Activated T-helper 9 cell treated with anti-CD3 and anti-CD28 coated beads, Interleukin-2, amount 50 U/mL, for 16 hours (primary cell): ENCODE data around the gene DDC.
"Not testable (repeated sequence)": the region's sequence is repeated elsewhere in the genome, so short reads cannot be mapped to it uniquely, and the experiment has no call there.

Experiments
- DNase-seq: peaks from one replicate; pipeline ENCODE4 v3.0.0-alpha.2; 2020; ENCODE audit warnings: low read depth

The DDC gene

GRCh38 chr7:50554431-50555322 is 10.5 kb downstream of the DDC start:
- DNase-seq, result no peak

DNA sequence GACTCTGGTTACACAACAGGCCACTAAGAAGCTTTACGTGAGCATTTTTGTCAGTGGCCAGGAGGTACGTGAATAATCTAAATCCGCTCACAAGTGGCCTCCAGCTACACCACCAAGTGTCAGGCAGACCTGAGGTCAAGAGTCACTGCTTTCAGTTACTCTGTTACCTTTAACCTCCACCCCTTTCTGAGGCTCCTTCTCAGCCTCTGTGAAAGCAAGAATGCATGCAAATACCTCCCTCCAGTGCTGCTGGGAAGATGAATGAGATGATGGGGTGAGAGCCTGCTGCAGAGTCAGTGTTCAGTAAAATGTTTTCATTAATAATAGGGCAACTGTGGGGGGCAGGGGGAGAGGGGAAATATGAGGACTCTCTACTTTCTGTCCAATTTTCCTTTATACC is 11.2 kb downstream of the DDC start:
- no peak for DNase-seq

- no peak for DNase-seq
These were observed 12.3 kb downstream of the DDC start for GRCh38 chr7:50552921-50553320.

DNA sequence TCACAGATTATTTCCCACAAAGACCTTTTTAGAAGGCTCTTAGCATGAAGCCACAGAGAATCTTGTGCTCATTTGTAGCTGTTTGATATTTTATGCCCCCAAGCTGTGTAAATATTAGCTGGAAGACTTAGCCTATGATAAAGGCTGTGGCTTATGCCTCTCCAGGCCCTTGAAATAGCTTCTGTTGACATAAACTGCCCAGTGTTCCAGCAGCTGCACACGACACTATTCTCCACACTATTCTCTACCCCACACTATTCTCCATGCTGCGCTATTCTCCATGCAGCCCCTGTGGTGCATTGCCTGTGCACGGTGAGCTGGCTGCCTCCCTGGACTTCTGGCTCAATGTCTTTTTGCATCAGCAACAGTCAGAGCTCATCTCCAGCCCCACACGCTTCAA is 13.1 kb downstream of the DDC start:
- no peak for DNase-seq

DNA sequence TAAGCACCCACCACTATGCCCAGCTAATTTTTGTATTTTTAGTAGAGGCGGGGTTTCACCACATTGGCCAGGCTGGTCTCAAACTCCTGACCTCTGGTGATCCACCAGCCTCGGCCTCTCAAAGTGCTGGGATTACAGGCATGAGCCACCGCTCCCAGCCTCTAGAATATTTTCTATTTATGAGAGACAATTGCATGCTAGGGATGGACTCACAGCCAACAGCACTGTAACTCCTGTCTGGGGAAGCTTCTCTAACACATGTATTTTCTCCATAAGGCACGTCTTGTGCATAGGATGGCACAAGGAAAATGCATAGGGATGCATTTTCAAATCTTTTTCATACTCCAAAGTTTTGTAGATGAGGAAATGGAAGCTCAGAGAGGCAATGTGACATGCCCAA is 19.6 kb downstream of the DDC start:
- not testable (repeated sequence) for DNase-seq

GRCh38 chr7:50544992-50545391 is 20.2 kb downstream of the DDC start:
- no peak for DNase-seq

DNA sequence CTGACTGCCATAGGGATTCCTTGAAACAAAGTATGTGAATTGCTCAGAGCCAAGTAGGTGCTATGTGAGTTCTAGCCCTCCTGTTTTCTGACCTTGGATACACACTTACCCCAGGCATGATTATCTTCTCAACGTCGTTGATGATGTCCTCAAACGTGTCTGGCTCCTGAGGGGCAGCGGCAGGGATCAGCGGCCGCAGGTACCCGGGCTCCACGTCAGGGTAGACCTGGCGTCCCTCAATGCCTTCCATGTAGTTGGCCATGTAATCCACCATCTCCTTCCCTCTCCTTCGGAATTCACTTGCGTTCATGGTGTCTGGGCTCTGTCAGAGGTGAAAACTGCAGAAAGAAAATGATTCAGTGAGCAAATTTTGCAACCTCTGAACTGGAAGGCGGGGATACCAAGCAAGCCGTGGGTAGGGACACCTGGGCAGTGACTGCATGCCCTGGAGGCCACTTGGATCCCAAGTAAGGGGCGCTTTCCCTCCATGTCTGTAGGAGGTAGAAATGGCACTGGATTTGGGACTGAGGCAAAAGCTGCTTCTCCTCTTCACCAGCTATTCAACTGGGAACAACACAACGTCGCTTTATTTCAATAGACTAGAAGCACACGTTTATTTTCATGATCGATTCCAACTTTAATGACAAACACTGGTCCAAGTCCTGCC is 21.3 kb downstream of the DDC start:
- DNase-seq, result no peak

DNA sequence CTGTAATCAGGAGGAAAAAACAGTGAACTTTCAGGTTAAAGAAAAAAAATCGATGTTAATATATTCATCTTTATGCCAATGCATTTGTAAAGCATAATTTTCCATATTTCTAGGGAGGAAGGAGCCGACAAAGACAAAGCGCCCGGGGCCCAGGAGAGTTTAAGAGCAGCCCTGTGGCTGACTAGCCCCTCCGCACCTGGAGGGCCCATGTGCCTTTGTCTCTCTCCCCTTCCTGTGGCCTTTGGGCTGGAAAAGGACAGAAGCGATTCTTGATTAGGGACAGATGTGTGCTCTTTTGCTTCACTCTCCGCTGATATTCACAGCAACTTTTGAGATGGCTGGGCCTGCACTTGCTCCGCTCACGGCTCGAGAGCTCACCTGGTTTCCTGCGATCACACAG is 23.1 kb downstream of the DDC start:
- DNase-seq, result no peak

DNA sequence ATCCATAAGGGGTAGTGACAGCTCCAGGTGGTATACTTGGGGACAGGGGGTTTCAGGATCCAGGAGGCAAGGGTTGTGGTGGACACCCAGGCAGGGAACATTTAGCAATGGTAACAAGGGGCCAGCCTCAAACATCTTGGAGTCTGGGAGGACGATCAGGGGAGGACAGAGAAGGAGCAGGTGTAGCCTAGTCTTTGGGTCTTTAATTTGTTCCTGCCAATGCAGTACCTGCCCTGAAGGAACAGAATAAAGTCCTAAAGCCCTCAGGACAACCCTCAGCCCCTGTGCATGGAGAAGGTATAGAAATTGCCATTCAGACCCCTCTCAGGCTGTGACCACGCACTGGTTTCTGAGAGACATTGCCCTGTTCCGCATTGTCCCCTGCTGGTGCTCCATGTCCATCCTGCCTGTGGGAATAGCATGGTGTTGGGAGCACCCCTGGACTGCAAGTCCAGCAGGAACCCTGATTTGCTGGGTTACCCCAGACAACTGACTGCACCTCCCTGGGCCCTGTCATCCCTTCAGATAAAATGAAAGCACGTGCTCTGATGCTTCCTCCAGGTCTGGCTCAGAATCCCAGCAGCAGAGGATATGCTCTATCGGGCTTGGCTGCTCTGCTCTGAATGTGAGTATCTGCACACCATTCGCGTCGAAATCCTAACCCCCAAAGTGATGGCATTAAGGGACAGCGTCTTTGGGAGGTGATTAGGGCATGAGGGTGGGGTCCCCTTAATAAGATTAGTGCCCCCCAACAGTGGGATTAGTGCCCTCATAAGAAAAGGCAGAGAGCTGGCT is 24.2 kb downstream of the DDC start:
- DNase-seq, result no peak

GRCh38 chr7:50539725-50540124 is 25.5 kb downstream of the DDC start:
- DNase-seq, result no peak

DNA sequence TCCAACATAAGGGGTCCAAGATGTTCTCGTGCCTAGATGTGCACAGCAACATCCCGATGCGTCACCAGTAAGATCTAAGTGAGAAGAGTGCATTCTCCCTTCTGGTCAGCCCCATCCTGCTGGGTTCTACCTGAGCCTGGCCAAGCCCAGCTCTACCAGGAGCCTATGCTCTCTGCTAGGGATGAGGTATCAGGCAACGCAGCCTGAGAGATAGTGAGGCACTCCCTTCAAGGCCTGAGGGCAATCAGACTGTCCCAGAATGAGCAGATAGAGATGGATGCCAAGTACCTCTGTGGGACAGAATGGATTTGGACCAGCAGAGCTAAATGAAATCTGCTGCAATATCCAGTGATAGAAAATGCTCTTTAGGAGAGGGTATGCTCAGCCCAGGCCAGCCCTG is 26.7 kb downstream of the DDC start:
- no peak for DNase-seq

DNA sequence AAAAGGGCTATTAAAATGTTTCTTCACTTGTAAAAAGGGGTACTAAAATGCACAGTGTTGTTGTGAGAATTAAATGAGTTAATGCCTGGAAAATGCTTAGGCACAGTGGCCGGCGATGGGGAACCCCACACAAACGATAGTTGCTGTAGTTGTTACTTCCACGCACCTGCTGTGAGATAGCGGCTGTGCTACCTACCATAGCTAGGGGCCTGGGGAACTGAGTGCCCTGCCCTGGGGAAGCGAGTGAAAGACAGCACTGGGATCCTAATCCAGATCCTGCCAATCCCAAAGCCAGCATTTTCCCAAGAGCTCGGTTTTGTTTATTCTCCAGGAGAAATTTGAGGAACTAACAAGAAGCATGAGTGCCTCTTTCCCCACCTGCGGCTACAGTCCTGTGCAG is 27.8 kb downstream of the DDC start:
- DNase-seq, result no peak

GRCh38 chr7:50535291-50535711 is 29.9 kb downstream of the DDC start:
- not testable (repeated sequence) for DNase-seq

- no peak for DNase-seq
These were observed 30.4 kb downstream of the DDC start for GRCh38 chr7:50534690-50535290.

DNA sequence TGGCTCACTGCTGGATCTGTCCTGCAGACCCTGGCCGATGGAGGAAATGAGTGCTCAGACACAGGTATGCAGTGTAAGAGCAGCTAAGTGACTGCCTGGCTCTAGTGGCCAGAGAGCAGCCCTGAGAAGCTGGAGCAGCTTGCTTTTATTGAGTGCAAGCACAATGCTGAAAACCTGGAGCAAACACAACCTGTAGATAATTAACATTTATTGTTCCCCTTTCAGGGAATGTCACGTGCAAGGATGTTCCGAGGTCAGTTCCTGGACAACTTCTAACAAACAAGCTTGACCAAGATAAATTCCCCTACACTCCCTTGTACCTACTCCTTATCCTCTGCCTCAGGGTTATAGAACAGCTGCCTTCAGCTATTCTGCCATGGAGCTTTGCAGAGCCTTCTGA is 31.3 kb downstream of the DDC start:
- no peak for DNase-seq

DNA sequence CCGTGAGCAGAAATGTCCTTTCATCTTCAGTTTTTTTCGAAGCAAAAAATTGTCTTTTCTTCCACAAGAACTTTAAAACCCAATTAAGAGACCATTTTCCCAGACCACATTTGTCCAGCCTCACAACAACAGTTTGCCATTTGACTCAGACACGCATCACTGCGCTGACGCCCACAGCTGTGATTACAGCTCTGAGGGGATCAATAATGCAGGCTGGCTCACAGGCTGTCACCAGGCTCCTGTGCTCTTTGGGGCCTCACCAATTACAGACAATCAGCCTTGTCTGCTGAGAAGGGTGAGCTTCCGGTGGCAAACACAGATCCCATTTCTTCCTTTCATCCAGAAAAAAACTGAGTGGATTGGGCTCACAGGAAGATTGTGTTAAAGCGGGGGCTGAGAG is 33.3 kb downstream of the DDC start:
- no peak for DNase-seq

DNA sequence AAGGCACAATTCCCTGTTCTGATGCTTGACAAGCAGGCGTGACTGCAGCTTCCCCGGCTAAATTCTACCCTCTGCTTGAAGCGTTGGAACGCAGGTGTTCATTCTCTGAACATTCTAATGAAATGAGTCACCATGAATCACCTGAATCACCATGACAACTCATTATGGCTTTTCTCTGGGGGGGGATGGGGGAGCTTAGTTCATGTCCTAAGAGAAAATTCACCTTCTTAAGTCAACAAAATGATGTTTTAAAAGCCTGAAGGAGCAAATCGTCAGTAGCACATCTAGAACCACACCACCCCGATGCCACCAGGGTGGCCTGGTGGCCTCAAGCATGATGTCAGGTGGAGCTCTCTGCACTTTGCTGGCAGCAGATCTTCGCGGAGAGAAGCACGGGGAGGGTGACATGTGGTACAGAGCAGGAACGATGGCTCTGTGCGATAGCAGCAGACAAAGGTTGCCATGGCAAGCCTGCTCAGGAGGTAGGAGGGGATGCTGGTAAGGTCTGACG is 33.7 kb downstream of the DDC start:
- no peak for DNase-seq

GRCh38 chr7:50530766-50531165 is 34.4 kb downstream of the DDC start:
- no peak for DNase-seq

DNA sequence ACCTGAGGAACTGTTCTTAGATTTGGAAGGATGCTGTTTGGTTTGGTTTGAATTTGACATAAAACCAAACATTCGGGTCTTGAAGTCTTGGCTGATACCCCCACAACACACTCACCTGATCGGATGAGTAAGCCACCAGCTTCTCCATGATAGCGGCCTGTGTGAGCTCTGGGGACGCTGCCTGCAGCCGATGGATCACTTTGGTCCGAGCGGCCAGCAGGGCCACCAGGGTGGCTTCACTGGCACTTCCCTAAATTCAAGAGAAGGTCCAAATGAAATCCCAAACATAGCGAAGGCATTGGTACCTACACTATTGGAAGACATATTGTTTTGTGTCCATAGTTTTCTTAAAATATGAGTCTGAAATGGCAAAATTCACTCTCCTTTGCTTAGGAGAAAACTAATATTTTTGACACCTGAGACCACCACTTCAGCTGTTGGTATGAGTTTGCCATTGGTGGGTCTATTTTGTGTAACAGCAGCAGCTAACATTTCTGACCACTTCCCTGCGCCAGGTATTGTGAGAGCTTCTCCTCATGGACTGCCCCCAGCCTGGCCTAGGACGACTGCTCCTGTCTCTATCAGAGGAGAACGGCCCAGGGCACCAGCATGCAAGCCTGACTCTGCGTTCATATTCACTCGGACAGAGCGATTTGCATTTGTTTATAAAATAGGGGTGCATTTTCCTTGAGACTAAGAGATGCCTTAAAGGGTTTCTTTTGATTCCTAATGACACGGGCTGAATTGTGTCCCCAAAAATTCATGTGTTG is 35.9 kb downstream of the DDC start:
- no peak for DNase-seq

DNA sequence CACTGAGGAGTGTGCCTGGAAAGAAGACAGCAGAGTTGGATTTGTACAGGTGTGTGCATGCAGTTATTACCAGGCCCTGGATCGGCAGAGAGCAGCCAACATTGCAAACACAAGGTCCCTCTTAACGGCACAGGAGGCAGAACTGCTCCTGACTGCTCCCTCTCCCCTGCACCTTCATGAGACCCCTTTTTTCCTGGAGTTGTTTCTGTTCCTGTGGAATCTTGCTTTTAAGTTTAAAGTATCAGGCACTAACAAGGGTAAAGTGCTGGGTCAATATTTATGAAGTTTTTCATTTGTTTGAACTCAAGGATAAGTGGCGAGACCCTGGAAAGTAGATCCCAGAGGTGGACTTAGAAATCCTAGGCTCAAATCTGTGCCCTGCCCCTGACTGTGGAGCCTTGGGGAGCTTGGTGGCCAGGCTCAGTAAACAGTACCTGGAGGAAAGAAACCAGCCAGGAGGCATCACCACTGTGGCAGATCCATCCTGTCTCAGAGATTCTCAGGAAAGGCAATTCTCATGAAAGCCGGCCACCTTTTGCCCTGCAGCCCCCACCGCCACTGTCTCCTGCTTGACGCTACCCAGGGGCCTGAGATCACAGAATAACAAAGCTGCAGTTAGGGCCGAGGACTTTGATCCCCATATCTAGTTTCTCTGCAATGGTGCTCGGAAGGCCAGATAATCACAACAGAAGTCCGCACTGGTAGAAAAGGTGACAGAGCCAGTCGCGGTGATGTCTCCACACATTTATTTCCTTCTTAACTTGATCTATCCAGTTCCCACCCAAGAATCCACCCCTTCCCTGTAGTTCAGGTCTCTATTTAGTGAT is 36.7 kb downstream of the DDC start:
- DNase-seq, result no peak
